ENCODE data around the gene SIL1.

GRCh38 chr5:138964647-138965201, 233.4 kb downstream of the SIL1 start:
- TF ChIP-seq CTCF (IDR thresholded peaks at IDR 0.05) (no peak), POLR2A (IDR thresholded peaks at IDR 0.05) (no peak), POLR2AphosphoS5 (IDR thresholded peaks at IDR 0.05) (no peak)
